Measurements from ENCODE around the gene SOHLH1.

Gene SOHLH1

DNA sequence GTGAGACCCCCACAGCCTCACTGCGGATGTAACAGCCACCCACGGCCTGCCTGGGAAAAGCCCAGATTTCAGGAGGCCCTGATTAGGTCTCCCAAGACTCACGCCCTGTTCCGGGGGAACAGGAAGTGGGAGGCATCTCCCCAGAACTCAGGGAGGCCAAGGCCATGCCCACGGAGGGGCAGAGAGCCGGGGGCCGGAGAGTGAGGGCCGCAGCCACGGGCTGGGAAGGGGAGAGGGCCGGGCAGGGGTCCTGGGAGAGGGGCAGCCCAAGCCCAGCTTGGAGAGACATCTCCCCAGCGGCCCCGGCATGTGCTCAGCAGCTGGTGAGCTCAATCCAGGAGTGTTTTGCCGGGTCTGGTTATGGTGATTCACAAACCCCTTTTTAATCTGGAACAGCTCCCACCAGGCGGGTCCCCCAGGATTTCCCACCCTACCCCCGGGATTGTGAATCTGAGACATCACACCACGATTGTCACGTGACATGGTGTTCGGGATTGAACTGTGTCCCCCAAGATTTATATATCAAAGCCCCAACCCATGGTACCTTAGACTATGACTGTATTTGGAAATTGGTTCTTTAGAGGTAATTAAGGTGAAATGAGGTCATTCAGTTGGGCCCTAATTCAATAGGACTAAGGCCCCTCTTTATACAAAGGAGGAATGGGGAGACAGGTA, 29.3 kb upstream of the SOHLH1 start:
- no peak for DNase-seq

DNA sequence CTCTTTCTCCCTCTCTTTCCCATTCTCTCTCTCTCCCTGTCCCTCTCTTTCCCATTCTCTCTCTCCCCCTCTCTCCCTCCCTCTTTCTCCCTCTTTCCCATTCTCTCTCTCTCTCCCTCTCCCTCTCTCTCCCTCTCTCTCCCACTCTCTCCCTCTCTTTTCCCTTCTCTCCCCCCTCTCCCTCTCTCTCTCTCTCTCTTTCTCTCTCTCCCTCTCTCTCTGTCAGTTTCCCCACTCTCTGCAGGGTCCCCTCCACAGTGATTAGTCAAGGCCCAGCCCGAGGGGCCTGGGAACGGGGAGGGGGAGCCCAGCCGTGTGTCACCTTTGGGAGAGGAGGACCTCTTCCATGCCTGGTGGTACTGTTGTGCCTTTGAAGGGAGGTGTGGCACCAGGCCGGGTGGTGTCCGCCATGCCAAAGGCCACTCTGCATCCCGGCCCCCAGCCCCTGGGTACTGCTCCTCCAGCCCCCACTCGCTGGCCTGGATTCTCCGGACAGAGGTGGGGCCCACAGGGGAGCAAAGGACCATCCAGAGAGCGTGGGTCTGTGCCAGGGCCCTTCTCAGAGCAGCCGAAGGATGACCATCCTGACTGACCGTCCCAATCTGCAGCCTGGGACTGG, 28.1 kb upstream of the SOHLH1 start:
- no peak for DNase-seq

DNA sequence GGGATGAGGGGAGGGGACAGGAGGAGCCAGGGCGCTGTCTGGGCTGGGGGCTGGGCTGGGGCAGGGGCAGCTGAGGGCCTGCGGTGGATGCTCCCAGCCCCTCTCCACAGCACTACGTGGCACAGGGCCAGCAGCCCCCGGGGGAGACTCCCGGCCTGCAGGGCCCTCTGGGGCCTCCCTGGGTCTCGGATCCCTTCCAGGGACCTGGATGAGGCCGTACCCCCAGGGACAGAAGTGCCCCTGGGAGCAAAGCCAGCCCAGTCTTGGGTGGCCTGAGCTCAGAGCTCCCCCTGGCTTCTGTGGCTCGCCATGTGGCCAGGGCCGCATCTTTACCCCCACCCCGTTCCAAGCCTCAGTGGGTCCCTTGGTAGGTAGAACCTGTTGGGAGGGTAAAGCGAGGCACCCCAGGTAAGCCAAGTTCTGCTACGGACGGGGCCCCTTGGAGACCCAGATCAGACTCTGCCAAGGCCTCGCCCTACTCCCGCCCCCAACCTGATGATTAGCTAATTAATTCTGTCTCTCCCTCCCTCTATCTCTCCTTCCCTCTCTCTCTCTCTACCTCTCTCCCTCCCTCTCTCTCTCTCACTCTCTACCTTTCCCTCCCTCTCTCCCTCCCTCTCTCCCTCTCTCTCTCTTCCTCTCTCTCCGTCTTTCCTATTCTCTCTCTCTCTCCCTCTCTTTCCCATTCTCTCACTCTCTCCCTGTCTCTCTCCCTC, 27.0 kb upstream of the SOHLH1 start:
- DNase-seq = no peak

DNA sequence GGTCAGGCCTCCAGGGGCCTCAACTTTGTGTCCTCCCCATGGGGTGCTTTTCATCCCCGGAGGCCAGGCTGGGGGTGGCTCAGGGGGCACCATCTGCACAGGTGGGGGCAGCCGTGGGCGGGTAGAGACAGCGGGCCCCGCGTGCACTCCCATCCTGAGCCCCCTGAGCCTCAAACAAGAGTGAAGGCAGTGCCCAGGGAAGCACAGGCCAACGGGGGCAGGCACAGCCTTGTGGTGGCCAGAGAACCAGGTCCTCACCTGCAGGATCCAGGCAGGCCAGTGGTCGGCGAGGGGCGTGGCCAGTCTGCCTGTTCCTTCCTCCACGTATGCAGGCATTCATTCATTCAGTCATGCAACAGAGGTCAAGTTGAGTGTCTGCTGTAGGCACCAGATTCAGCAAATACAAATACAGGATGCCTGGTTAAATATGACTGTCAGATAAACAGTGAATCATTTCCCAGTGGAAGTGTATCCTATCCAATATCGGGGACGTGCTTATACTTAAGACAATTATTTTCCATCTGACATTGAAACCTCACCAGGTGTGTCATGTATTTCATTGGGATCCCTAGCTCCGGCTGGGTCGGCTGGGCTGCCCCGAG, 25.0 kb upstream of the SOHLH1 start:
- no peak for DNase-seq

DNA sequence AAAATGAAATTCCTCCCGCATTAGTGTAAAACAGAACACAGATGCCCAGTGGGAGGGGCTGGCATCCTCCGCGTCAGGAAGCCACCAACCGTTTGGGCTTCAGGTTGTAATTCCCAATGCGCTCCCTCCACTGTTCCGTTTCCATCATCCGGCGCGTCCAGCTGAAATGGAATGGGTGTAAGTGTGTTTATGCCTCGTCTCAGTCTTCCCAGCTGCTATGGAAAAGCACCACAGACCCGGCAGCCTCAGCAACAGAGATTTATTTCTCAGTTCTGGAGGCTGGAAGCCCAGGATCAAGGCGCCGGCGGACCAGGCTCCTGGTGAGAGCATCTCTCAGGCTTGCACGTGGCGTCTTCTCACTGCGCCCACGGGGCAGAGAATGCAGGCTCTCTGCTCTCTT, 23.1 kb upstream of the SOHLH1 start:
- DNase-seq = no peak

DNA sequence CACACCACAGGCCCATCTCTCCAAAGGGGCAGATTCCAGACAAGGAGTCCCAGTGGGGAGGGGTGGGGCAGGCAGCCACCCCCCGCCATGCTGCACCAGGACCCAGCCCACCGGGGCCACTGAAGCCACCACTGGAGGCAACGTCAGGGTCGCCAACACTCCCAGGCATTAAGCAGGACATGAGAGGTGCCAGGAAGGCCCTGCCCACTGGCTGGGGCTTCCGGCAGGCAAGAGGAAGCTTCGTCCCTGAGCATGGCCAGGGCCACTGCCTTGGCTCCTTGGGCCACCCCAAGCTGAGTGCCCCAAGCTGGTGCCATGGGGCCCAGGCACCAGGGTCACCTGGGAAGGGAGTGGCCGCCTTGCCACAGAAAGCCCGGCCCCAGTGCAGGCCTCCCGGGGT, 20.2 kb upstream of the SOHLH1 start:
- no peak for DNase-seq

DNA sequence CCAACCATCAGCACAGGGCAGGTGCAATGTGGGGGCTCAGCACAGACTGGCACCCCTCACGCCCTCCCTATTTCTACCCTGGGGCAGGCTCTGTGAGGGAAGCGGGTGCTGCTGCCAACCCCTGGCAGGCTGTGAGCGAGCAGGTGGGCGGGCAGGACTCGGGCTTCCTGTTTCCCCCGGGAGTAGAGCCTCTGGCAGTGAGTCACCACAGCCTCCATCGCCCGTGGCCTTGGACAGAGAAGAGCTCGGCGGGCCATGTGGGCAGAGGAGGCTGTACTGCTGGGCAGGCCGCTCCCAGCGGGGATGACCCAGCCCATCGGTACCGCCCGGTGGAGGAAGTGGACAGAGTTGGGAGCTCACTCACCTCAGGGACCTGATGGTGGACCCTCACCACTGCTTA, 19.3 kb upstream of the SOHLH1 start:
- no peak for DNase-seq

DNA sequence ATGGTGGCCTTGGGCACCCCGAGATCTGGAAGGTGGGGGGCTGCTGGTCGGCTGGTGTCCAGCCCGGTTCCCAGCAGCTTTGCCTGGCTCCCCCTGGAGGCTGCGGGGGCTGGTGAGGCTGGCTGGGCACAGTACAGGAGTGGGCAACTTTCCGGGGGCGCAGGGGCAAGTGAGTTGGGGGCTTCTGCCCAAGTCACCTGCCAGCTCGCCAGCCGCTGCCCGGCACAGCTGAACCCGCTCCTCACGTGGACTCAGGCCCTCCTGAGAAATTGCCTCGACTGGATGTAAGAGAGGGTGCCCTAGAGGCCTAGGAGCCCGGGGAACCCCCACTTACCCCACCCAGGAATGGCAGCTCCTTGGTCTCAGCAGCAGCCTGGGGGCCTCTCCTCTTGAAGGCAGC, 18.1 kb upstream of the SOHLH1 start:
- DNase-seq = no peak

DNA sequence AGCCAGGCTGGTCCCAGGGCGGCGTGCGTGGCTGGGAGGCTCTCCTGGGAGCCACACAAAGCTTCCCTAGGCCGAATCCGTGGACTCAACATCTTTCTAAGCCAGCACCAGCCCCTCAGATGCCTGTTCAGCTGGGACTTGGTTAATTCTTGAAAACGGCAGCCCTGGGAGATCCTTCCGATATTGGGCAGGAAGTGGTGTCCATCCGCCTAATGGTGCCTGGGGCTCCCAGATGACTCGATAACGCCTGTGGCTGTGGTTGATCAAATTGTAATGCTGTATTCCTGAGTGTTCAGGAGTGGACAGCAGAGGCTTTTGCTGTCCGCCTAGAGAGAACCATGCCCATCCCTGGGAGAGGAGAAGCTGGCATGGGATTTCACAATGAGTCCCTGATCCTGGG, 16.8 kb upstream of the SOHLH1 start:
- DNase-seq = no peak

DNA sequence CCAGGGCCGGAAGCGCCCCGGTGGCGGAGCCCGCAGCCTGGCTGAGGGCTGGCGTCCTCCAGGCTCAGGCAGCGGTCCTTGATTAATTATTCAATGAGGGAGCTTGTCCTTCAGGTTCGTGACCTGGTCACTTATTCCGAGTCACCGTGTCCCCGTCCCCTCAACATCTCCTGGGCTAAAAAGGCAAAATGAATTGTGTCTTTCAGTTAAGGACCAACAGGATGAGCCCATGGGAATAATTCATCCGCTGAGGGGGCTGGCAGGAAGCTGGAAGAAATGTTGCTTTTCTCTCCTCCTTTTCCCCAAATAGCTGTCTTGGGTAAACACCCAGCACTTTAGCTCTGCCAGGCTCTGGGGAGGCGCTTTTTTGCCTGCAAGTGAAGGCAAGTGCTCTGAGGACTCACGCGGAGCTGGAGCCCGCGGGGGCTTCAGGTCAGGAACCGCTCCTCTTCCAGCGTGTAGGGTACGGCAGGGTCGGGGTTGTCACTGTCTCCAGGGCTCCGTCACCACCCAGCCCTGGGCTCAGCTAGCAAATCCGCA, 15.8 kb upstream of the SOHLH1 start:
- DNase-seq = no peak

DNA sequence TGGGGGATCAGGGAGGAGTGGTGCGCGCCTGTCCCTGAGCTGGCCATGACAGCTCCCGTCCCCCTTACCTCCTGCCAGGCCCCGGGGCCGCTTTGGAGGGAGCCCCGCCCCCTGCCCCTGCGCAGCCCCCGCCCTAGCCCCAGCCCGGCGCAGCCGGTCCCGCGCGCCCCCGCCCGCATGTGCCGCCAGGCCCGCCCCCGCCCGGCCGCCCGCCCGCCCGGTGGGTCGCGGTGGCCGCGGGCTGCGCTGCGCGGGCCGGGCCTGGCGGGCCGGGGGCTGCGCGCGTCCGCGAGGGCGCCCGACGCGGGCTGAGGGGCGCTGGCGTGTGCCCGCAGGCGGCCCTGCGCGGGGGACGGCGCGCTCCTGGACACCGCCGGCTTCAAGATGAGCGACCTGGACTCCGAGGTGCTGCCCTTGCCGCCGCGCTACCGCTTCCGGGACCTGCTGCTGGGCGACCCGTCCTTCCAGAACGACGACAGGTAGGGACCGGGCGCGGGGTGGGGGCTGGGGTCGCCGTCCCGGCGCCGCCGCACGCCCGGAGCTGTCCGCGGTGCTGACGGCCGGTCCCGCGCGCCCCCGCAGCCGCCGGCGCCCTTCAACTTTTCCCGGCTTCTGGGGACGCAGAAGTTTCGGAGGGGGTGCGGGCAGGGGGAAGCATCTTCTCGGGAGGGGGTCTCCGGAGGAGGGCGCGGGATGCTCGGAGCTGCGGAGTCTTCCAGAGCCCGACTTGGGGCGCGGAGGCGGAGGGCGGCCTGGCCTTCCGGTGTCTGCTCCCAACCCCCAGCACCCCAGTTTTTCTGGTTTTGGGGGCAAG, 15.2 kb upstream of the SOHLH1 start:
- no peak for DNase-seq

DNA sequence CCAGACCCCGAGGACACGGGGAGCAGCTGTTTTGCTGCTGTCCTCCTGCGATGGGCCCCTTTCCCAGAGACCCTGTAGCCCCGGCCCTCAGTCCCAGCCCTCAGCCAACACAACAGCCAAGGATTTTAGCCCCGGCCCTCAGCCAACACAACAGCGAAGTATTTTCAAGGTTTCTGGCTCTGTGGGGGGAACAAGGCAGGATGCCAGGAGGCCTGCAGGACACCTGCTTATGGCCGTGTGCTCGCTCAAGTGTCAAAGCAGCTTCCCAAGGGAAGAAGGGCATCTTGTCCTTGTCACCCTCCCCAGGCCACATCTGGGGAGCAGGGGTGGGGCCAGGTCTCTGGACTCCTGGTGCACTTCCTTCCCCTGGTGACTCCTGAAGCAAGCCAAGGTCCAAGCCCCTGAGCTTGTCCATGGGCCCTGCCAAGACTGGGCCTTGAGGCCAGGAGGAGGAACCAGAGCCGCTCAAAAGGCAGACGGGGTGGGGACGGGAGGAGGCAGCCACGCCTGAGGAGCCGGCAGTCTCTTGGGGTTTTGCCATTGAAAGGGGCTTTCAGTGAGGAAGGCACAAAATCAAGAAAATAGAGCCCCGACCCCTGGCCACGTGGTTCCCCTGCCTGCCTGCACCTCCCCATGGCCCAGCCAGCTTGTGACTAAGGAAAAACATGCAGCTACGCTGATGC, 13.5 kb upstream of the SOHLH1 start:
- no peak for DNase-seq

DNA sequence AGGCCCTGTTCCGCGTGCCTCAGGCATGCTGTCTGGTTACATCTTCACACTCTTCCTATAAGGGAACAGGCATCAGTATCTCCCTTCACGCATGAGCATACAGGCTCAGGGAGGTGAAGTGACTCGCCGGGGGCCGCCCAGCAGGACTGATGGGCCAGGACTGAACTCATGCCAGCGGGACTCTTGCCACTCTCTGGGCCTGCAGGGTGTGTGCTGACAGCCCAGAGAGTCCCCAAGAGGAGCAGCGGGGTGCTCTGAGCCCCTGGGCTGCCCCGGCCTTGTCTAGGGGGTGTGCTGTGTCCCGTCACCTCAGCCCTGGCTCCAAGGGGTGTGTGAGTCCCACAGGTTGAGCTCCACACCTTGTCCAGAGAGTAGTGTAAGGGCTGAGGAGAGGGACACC, 12.6 kb upstream of the SOHLH1 start:
- no peak for DNase-seq

DNA sequence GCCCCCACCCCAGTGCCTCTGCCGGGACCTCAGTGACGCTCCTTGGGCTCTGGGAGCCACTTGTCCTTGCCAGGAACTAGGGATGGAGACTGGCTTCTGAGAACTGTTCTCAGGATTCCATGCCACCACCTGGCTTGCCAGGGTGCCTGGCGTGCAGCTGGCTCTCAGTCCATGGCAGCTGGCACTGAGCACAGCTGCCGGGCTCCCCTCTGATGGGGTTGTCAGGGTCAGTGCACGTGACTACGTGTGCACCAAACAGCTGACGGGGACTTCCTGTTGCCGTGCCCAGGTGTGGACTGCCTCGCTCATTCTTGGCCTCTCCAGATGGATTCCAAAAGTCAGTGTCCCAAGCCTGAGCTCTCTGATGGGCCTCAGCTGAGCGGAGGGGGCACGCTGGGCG, 12.1 kb upstream of the SOHLH1 start:
- DNase-seq = no peak

DNA sequence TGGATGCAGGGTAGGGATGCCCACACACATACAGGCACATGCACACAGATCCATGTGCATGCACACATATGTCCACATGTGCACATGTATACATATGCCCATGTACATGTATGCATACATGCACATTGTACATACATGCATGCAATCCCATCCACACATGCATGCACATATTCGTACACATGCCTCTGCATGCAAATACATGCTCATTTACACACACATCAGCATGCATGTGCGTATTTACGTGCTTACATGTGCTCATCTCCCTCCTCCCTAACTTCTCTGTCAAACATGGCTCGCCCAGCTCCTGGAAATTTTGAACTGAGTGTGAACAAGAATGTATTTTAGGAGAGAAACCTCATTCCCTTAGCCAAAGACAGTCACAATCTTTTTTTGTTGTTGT, 8.9 kb upstream of the SOHLH1 start:
- no peak for DNase-seq

DNA sequence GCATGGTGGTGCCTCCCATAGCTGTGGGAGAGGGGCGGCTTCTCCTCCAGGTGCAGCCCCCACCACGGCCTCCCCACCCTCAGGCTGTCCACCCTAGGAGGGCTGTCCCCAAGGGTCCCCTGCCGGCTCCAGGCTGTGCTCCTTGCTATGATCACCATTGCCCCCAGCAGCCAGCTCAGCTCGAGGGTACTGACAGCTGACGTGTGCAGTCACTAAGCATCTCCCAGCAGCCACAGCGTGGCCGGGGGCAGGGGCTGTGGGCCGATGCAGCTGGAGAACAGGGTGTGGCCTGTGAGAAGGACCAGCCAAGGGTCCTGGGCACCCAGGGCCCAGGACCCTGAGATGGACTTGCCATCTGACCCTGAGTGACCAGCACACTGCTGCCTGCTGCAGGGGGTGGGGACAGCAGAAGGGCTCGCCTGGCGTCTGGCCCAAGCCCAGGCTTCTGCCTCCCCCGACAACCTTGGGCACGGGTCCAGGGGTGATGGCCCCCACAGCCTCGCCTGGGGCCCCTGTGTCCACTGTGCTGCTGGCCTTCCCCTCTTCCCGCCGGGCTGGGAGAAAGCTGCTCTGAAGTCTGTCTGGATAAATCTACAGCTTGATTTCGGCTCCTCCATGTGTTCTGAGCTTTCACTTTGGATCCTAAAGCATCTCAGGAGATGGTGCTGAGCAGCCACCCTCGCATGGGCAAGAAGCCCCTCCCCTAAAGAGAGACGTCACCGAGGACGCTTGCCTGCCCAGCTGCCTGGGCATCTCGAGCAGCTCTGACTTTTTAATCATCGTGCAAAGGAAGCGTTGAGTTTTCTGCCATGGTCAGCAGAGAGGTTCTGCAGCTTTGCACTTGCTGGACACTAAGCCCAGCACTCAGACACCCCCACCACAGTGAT, 8.2 kb upstream of the SOHLH1 start:
- no peak for DNase-seq

DNA sequence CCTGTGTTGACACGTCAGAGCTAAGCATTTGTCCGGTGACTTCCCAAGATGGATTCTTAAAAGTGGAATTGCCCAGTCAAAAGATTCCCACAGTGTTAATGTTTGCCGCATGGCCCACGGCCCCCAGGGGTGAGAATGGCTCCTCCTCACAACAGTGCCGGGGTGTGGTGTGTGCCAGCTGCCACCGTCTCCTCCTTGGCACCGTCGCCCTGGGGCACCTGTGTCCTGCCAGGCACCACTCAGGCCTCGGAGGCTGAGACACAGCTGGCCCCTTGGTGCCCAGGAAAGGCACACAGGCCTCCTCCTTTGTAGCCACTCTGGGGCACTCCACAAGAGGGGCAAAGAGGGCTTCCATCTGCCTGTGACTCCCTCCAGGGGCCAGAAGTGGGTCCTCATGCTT, 7.0 kb upstream of the SOHLH1 start:
- no peak for DNase-seq

DNA sequence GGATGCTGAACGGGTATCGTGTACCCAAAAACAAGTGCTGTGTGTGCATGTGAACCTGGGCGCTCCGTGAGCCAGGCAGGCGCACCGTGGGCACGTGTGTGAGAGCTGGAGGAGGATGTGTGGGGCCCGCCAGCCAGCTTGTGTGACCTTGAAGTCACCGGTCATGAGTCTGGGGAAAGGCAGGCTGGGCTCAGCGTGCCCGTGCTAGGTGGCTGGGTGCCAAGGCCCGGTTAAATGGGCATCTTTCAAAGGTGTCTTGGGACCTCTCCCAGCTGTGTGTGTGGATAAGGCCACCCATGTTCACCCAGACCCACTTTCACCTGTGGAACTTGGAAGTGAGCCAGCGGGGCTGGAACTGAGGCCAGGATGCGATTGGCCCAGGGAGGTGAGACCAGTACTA, 6.1 kb upstream of the SOHLH1 start:
- DNase-seq = no peak

DNA sequence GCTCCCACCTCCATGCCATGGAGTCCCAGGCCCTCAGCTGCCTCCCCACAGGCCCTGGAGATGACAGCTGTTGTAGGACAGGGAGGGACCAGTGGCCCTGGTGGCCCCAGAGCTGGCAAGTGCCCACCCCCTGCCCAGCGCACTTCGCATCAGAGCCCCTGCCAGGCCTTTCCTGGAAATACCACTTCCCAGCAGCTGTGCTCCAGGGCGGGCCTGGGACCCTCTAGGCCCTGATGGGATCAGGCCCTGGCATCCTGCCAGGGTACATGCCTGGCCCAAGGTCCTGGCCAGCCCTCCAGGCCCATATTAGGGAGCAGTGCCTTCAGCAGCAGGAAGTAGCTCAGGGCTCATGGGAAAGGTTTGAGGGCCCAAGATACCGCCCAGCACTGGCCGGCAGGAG, 5.2 kb upstream of the SOHLH1 start:
- no peak for DNase-seq

DNA sequence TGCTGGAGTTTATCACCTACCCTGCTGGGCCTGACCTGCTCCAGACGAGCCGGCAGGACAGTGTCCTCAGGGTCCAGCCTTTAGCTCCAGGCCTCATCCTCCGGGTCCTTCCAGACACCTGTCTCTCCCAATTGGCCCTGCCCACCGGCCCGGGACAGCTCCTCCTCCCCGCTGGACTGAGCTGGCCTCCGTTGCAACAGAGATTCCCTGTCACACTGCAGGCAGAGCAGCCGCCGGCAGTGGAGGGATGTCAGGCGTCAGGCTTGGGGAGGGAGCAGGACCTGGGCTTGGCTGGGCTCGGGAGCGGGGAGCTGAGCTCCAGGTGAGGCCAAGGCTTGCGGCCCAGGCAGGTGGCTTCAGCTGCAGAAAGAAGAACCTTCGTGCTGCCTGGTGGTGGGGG, 4.4 kb upstream of the SOHLH1 start:
- no peak for DNase-seq
